Liver (tissue), 3 donors: ENCODE data around the gene PCDHGA7.
"Not testable (repeated sequence)": the region's sequence is repeated elsewhere in the genome, so short reads cannot be mapped to it uniquely, and the experiment has no call there.

Source experiments
- ATF3 ChIP-seq: IDR thresholded peaks from 2 replicates; pipeline ENCODE4 v1.6.1; 2016; ENCODE audit warnings: antibody characterized with exemption
- CTCF ChIP-seq: fragments of 150-350 bp; IDR thresholded peaks from 2 replicates; pipeline ENCODE4 v1.5.1; 2017; ENCODE audit warnings: improper control_type of control experiment, low read depth, low read length; ENCODE audit not compliant: missing input control
- EGR1 ChIP-seq, 2 donors: IDR thresholded peaks; 2 replicates each; pipeline ENCODE4 v1.6.1; 2016 to 2018; ENCODE audit warnings: antibody characterized with exemption in 2 of 2, low read depth in 2 of 2
- FOXA1 ChIP-seq: IDR thresholded peaks from 2 replicates; pipeline ENCODE4 v1.6.1; 2016; ENCODE audit warnings: antibody characterized with exemption
- HNF4A ChIP-seq, 2 donors: conservative IDR thresholded peaks; 2 replicates each; pipeline ENCODE4 v1.6.1; 2016; ENCODE audit warnings: antibody characterized with exemption in 2 of 2, mild to moderate bottlenecking in 2 of 2
- HNF4G ChIP-seq: IDR thresholded peaks from 2 replicates; pipeline ENCODE4 v1.6.1; 2016; ENCODE audit warnings: antibody characterized with exemption
- JUND ChIP-seq, 2 donors: IDR thresholded peaks; 2 replicates each; pipeline ENCODE4 v1.6.1; 2016; ENCODE audit warnings: antibody characterized with exemption in 2 of 2
- MAX ChIP-seq: IDR thresholded peaks from 2 replicates; pipeline ENCODE4 v1.6.1; 2016; ENCODE audit warnings: antibody characterized with exemption
- REST ChIP-seq: IDR thresholded peaks from 2 replicates; pipeline ENCODE4 v1.6.1; 2016; ENCODE audit warnings: antibody characterized with exemption, mild to moderate bottlenecking
- RXRA ChIP-seq, 2 donors: IDR thresholded peaks; 2 replicates each; pipeline ENCODE4 v1.6.1; 2017 to 2018; ENCODE audit warnings: antibody characterized with exemption in 2 of 2, mild to moderate bottlenecking in 1 of 2
- SP1 ChIP-seq: IDR thresholded peaks from 2 replicates; pipeline ENCODE4 v1.6.1; 2018; ENCODE audit warnings: antibody characterized with exemption, mild to moderate bottlenecking
- TAF1 ChIP-seq: conservative IDR thresholded peaks from 2 replicates; pipeline ENCODE4 v1.6.1; 2016; ENCODE audit warnings: antibody characterized with exemption, mild to moderate bottlenecking
- YY1 ChIP-seq: IDR thresholded peaks from 2 replicates; pipeline ENCODE4 v1.6.1; 2016; ENCODE audit warnings: antibody characterized with exemption, mild to moderate bottlenecking
- ZBTB33 ChIP-seq: IDR thresholded peaks from 2 replicates; pipeline ENCODE4 v1.6.1; 2016; ENCODE audit warnings: antibody characterized with exemption
- donor health status: healthy.
- donor health status: healthy.

GRCh38 chr5:141387557-141388311 is 5.2 kb downstream of the PCDHGA7 start, which contains the start of gene PCDHGB4:
- TF ChIP-seq CTCF: peak; percentile 39
- not testable (repeated sequence) for TF ChIP-seq SP1; REST; YY1; TAF1; RXRA (IDR thresholded peaks at IDR 0.05); JUND (IDR thresholded peaks at IDR 0.05); HNF4G; ATF3; HNF4A (conservative IDR thresholded peaks at IDR 0.05); MAX; ZBTB33; EGR1 (IDR thresholded peaks at IDR 0.05; ENCODE audit: low read depth in 2 of 2); FOXA1
